HG02588 (cell line): Measurements from ENCODE around the gene NOCT.
"Not testable (repeated sequence)": the region's sequence is repeated elsewhere in the genome, so short reads cannot be mapped to it uniquely, and the experiment has no call there.

Experiments
- ATAC-seq: cut with Tn5 transposase; IDR thresholded peaks from one replicate; pipeline ENCODE4 v1.9.1; 2021; ENCODE audit warnings: mild to moderate bottlenecking, moderate library complexity; ENCODE audit not compliant: unreplicated experiment

NOCT gene

GRCh38 chr4:139009702-139010101, 5.9 kb upstream of the NOCT start:
- no peak for ATAC-seq

- no peak for ATAC-seq
Measured at GRCh38 chr4:139011225-139011950, 4.2 kb upstream of the NOCT start.

GRCh38 chr4:139014371-139015268, 961 bp upstream of the NOCT start:
- peak; percentile 10 for ATAC-seq

GRCh38 chr4:139015948-139016471, 429 bp downstream of the NOCT start:
- peak; percentile 42 for ATAC-seq

GRCh38 chr4:139017861-139018260, 2.3 kb downstream of the NOCT start:
- no peak for ATAC-seq

GRCh38 chr4:139018501-139018900, 2.9 kb downstream of the NOCT start:
- no peak for ATAC-seq

- ATAC-seq = no peak
Measured at GRCh38 chr4:139018971-139019758, 3.6 kb downstream of the NOCT start.

GRCh38 chr4:139020384-139020783, 4.8 kb downstream of the NOCT start:
- no peak for ATAC-seq

- ATAC-seq = not testable (repeated sequence)
Measured at GRCh38 chr4:139021071-139021470, 5.5 kb downstream of the NOCT start.

GRCh38 chr4:139022835-139023234, 7.3 kb downstream of the NOCT start:
- no peak for ATAC-seq

- no peak for ATAC-seq
Measured at GRCh38 chr4:139024686-139025085, 9.1 kb downstream of the NOCT start.

GRCh38 chr4:139025841-139026240, 10.3 kb downstream of the NOCT start:
- no peak for ATAC-seq

GRCh38 chr4:139027776-139028175, 12.2 kb downstream of the NOCT start:
- ATAC-seq = no peak

- no peak for ATAC-seq
Measured at GRCh38 chr4:139028191-139028661, 12.6 kb downstream of the NOCT start.

- ATAC-seq = not testable (repeated sequence)
Measured at GRCh38 chr4:139029866-139030363, 14.3 kb downstream of the NOCT start.

- ATAC-seq = peak; percentile 72
Measured at GRCh38 chr4:139030614-139031235, 15.1 kb downstream of the NOCT start.

- ATAC-seq = no peak
Measured at GRCh38 chr4:139035650-139036049, 20.1 kb downstream of the NOCT start.

- no peak for ATAC-seq
Measured at GRCh38 chr4:139036885-139037284, 21.3 kb downstream of the NOCT start.

GRCh38 chr4:139038874-139039443, 23.4 kb downstream of the NOCT start:
- ATAC-seq = no peak

- no peak for ATAC-seq
Measured at GRCh38 chr4:139042981-139043460, 27.4 kb downstream of the NOCT start.
